GM19239 (cell line): ENCODE data around the gene TMEM208.
A peak's percentile ranks its signal among the peaks of the same experiment; 100 is the strongest.

Experiments used
- DNase-seq: peaks from one replicate; pipeline ENCODE4 v3.0.0; 2011; ENCODE audit warnings: low spot score; ENCODE audit not compliant: insufficient read length
- FAIRE-seq: peaks from 2 replicates; lab custom pipeline; 2011; peaks lifted over from hg19 to GRCh38; lab: Jason Lieb, UNC

TMEM208 gene

DNA sequence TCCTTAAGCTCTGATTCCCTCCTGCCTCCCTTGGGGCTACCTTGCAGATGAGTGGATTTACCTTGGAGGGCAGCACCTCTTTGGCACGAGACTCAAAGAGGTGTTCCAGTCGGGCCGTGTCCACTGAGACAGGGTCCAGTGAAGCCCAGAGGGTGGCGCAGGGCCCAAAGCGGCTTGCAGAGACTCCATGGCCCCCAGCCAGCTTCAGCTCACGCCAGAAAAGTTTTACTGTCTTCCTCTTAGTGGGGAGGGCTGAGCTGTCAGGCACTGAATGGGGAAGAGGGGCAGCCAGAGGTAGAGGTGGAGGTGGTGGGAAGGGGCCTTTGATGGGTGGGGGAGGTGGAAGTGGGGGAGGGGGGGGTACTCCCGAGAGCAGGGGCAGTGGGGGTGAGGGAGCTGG, 6.7 kb downstream of the TMEM208 start:
- no peak for FAIRE-seq

GRCh38 chr16:67234180-67234597, 7.3 kb downstream of the TMEM208 start:
- no peak for FAIRE-seq
- DNase-seq: no peak

More for the DNA sequence above, 6.7 kb downstream of the TMEM208 start:
- DNase-seq: no peak

DNA sequence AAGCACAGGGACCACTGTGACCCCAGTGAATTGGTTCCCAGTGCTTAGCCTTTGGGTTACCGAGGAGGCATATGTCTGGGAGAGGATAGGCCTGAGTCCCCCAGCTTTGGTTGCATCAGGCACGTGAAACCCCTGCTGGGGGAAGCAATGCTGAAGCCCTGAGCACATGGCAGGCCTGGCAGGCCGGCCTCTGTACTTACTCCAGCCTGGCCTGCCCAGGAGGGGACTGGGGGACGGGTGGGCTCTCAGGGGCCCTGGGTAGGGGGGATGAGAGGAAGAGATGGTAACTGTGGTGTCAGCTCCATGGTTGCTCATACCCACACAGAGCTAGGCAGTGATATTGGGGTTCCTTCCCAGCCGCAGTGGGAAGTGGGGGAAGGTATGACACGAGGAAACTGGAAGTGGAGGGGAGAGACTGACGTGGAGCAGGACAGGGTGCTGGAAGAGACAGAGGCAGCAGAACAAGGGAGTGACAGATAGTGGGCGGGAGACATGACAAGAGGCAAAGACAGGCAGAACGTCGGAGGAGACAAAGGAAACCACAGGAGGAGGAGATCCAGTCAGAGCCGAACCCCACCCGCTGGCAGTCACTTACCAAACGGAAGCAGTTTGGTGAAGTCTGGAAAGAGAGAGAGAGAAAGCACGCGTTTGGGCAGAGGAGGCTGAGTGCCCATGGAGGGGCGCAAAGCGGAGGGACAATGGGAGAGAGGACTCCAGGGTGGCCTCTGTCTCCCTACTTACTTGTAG, 9.1 kb downstream of the TMEM208 start:
- no peak for FAIRE-seq
- DNase-seq: no peak

DNA sequence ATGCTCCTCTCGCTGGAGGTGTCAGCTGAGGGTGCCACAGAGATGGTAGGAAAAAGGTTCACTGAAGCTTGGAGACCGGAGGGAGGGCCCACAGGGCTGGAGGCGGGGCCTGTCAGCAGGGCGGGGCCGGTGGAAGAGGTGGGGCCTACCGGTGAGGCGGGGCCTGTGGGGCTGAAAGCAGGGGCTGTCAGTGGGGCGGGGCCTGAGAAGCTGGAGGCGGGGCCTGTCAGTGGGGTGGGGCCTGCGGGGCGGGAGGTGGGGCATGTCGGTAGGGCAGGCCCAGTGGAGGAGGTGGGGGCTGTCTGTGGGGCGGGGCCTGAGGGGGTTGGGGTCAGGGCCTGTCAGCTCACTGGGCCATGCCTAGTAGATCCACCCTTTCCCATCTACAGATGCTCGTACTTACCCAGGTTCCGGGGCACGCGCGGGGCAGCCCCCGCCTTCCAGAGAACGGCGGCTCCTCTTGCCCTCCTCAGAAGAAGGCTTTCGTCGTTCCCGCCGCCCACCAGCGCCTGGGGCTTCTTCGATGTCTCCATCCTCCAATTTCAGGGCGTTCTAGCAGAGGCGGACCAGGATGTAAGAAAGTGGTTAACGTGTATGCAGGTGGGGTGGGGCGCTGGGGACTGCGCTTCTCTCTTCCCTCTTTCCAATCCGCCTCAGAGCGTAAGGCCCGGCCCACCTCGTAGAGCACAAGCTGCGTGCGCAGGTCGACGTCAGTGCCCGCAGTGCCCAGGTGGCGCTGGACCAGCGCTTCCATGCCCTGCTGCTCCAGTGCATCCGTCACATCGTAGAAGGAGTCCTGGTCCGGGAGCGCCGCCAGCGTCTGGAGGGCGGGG, 9.8 kb downstream of the TMEM208 start:
- DNase-seq (peak; percentile 58), FAIRE-seq (no peak)

- no peak for FAIRE-seq
Measured at GRCh38 chr16:67237396-67238277, 10.7 kb downstream of the TMEM208 start.

DNA sequence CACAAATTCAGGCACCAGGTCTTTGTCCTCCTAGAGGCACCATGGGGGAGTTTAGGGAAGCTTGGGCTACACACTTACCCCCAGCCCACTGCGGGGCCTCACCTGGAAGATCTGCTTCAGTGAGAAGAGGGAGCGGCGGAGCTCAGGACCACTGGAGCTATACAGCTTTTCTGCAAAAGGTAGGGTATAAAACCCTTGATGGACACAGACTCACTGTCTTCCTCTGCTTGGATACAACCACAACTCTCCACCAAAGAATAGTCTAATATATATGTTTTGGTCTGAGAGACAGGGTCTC, 11.3 kb downstream of the TMEM208 start:
- FAIRE-seq (no peak), DNase-seq (no peak)

More at GRCh38 chr16:67237396-67238277, 10.7 kb downstream of the TMEM208 start:
- DNase-seq: no peak

DNA sequence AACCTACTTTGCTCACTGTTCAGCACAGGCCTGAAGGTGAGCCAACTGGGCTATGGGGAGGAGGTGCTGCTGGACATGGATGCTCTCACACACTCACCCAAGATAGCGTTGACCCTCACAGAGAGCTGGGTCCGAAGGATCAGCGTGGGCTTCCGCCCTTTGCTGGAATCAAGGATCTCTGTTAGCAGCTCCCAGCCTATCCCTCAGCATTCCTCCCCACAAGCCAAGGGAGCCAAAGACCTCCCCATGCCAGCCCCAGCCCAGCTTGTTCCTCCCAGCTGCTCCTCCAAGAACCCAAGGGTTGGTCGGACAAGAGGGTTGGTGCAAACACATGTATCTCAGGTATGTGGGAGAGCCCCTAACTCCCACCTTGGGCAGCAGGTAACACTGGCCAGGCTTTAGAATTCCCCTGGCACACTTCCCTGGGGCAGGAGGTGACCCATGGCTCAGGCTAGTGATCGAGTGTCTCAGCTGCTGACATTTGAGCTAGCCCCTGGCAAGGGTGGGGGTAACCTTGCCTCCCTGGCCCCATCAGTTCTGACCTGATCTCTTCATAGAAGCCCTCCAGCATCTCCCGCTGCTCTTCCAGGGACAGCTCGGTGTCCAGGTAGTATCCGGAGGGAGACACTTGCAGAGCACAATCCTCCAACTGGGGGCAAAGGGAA, 12.0 kb downstream of the TMEM208 start:
- no peak for DNase-seq
- FAIRE-seq: no peak

GRCh38 chr16:67240506-67240905, 13.6 kb downstream of the TMEM208 start:
- FAIRE-seq (no peak), DNase-seq (no peak)

DNA sequence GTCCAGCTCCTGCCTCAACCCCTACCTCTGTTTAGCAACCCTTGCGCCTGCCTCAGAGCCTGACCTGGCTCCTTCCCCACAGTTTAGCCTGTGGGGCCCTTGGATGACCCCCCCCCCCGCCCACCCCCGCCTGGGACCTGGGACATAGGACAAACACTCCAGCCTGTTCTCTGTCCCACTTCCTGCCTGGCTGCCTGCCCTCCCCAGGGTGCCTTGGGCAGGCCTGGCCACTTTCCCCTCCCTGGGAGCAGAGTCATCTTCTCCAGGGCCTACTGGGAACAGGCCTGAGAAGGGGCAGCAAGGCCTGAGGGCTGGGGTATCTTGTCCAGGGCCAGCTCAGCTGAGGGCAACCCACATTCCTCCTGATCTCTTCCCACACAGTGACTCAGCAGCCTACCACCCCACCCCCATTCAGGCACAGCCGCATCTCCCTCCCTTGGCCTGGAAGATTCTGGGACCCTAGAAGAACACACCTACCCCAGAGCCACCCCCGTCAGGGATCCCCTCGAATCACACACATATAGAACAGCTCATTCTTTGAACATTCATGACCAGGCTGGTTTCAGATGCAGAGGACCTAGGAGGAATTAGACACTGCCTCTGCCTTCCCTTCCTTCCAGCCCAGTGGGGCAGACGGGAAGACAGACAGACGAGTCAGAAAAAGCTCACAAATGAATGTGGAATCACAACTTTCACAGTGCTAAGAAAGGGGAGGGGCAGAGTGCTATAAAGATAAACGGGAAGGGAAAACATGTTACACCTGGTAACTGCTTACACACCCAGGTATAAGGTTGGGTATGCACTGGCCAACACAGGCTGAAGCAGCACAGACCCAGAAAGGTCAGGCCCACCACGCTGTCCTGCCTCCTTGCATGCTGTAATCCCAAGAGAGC, 14.3 kb downstream of the TMEM208 start:
- FAIRE-seq (no peak), DNase-seq (no peak)

GRCh38 chr16:67242138-67242730, 15.3 kb downstream of the TMEM208 start:
- DNase-seq (no peak), FAIRE-seq (no peak)

GRCh38 chr16:67243481-67243880, 16.6 kb downstream of the TMEM208 start:
- DNase-seq: no peak

DNA sequence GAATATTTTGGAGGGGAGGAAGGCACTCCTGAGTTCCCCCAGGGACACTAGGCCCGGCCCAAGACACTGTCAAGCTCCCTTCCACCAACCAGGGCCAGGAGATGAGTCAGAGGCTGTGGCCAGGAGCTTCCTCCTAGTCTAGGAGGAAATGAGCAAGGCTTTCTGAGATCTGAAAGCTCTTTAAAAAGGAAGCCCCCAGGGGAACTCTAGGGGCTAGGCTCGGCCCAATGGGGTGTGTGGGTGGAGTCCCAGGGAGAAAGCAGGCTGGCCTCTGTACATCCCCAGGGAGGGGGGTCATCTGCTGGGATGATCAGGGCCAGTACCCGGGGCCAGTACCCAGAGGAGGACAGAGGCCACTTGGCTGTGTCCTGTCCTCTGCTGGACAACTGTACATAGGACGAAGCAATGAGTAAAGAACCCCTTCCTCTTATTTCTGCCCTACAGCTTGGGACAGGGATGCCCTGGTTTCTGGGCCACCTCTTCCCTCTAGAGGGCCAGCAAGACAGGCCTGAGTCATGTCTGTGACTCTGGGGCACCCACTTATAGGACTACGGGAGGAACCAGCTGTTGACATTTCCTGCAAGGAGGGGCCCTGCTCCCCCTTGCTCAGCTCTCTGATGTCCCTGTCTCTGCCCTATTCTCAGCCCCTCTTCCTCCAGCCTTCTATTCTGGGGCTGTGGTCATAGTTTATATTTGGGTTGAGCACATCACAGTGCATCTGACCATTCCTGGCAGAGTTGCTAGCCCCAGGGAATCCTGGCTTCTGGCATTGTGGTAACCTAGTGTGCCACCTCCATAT, 17.7 kb downstream of the TMEM208 start:
- DNase-seq (peak; percentile 87), FAIRE-seq (peak; percentile 93)

More at GRCh38 chr16:67243481-67243880, 16.6 kb downstream of the TMEM208 start:
- no peak for FAIRE-seq

GRCh38 chr16:67245186-67245585, 18.3 kb downstream of the TMEM208 start:
- no peak for FAIRE-seq
- DNase-seq: no peak

- no peak for FAIRE-seq
- no peak for DNase-seq
Measured at GRCh38 chr16:67245674-67246080, 18.7 kb downstream of the TMEM208 start.

- FAIRE-seq (peak; percentile 44), DNase-seq (no peak)
Measured at GRCh38 chr16:67246081-67246755, 19.3 kb downstream of the TMEM208 start.

DNA sequence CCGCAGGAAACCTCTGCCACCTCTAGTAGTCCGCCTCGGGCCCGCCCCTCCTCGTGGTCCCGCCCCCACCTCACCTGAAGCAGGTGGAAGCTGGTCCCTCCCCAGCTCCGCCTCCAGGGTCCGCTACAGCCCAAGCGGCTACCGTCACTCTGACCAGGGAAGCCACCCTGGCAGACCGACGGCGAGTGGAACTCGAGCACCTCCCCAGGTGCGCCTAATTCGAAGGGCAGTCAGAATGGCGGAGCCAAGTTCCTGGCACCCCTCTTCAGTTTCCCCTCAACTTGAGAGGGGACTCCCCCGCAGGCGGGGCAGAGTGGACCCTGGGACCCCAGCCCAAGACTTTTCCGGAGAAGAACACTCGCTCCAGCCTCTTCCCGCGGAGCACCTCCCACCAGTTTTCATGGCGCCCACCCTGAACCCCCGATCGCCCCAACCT, 19.8 kb downstream of the TMEM208 start:
- no peak for FAIRE-seq
- no peak for DNase-seq
